Omental fat pad (tissue), 4 donors: ENCODE results near the gene RB1. TPM values are rescaled to one million over a fixed set of nuclear protein-coding genes. Genes with fewer than 3 reads are reported as not detected.

Experiments
- ATAC-seq: fragments of 150-250 bp; one replicate; pipeline ENCODE4 v1.9.1; 2016; ENCODE audit warnings: mild to moderate bottlenecking, moderate library complexity; ENCODE audit not compliant: low FRiP score
- DNase-seq: peaks from one replicate; pipeline ENCODE4 v3.0.0-alpha.2; 2019; ENCODE audit warnings: low spot score
- total RNA-seq, 4 donors: library from RNA; depleted of rRNA; stranded (reverse); fragments of >200 nt; gene quantifications; one replicate each; pipeline ENCODE4 v1.1.0, GENCODE V29; 2016
- TF ChIP-seq, protein P1 (sequence below), 3 donors: fragments of 450-650 bp; IDR thresholded peaks; one replicate each; pipeline ENCODE4 v1.5.1; 2016 to 2017; ENCODE audit warnings: antibody characterized with exemption in 3 of 3, mild to moderate bottlenecking in 3 of 3, moderate library complexity in 2 of 3

Gene RB1
- total RNA-seq, 4 donors from 2014 or later: 26.5 to 42.6 (median 37.5) TPM

DNA sequence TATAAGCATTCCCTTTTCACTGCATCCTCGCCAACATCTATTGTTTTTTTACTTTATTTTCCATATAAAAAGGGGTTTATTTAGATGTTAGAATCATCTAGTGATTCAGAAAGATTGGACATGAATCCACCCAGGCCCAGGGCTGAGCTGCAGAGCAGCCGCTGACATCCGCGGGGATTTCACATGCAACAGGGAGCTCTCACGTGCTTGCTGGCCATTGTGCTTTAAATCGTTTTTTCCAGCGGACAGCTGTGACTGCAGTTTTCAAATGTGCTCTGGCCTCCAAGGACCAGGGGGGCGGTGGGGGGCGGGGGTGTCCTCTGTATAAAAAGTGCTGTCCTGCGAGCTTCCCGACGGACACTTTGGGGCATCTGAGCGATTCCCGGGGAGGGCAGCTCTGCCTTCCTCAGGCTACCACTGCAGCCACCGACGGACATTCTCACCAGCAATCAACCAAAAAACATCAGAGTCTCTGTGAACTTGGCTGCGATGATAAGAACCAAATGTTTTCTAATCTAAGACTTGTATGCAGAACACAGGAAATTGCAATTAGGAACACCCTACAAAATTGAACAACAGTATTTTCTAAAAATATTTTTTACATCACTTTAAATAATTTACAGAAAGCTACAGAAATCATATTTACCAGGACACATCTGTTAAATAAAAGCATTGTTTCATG, 12.6 kb downstream of the RB1 start:
- DNase-seq: no peak
- ATAC-seq: no peak
- TF ChIP-seq, protein P1, sequence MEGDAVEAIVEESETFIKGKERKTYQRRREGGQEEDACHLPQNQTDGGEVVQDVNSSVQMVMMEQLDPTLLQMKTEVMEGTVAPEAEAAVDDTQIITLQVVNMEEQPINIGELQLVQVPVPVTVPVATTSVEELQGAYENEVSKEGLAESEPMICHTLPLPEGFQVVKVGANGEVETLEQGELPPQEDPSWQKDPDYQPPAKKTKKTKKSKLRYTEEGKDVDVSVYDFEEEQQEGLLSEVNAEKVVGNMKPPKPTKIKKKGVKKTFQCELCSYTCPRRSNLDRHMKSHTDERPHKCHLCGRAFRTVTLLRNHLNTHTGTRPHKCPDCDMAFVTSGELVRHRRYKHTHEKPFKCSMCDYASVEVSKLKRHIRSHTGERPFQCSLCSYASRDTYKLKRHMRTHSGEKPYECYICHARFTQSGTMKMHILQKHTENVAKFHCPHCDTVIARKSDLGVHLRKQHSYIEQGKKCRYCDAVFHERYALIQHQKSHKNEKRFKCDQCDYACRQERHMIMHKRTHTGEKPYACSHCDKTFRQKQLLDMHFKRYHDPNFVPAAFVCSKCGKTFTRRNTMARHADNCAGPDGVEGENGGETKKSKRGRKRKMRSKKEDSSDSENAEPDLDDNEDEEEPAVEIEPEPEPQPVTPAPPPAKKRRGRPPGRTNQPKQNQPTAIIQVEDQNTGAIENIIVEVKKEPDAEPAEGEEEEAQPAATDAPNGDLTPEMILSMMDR (IDR thresholded peaks at IDR 0.05): no peak

DNA sequence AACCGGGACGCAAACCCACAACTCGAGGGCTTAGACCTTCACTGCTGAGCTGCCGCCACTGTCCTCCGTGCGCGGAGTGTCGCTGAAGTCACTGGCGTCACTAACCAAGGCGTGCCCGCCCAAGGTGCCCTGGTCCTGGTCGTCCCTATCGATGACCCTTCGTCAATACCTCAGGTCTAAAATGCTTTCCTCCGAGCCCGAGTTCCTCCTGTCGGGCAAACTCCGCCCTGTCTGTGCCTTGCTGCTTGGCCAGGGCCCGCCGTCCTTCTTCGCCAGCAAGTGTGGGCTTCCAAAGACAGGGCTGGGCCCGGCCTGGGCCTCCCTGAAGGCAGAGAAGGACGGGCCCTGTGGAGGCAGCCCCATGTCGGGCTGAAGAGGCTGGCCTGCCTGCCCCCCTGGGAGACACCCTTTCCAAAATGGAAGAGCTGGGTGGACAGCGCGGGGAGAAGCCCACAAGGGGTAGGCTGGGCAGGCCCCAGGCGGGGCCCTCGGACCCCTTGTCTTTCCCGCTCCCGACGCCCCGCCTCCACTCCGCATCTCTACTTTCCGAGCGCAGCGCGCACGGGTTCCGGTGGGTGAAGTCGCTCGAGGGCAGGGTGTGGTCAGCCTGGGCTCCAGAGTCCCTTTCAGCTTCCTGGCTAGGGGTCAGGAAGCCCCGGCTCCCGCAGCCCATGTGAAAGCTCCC, 13.4 kb downstream of the RB1 start:
- TF ChIP-seq, protein P1 (IDR thresholded peaks at IDR 0.05): no peak
- ATAC-seq: no peak

DNA sequence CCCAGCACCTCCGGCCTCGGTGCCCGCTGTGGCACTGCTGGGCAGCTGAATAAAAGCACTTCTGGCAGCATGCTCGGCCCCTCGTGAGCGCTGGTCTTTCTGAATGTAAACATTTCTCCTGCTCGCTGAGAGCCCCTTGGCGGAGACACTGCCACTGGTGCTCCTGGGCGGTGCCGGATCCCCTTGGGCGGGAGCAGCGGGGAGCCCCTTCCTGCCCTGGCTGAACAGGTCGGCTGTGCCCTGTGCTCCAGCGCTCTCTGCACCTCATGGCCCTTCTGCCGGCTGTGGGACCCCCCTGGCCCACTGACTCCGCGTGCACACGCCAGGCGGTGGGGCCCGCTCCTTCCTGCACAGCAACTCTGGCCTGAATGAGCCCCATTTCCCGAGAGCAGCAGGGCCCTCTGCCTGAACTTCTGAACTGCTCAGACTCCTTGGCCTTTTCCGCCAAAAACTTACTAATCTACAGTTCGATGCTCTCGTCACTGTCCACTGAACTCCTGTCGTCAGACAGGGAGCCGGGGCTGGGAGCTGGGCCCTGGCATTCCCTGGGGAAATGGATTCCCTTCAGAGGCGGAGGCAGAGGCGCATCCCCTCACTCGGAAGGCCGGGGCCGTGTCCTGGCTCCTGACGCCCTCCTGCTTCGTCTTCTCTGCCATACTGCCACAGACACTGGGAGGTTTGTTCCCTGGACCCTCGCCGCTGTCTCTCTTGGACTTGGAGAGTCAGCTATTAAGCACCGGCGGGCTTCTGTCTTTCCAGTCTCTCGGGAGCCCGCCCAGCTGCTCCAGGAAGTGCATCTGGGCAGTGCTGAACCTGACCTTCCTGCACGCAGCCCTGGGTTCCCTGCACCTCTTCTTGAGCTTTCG, 14.2 kb downstream of the RB1 start:
- TF ChIP-seq, protein P1 (IDR thresholded peaks at IDR 0.05): no peak
- DNase-seq: no peak
- no peak for ATAC-seq

More for the DNA sequence above, 13.4 kb downstream of the RB1 start:
- no peak for DNase-seq

DNA sequence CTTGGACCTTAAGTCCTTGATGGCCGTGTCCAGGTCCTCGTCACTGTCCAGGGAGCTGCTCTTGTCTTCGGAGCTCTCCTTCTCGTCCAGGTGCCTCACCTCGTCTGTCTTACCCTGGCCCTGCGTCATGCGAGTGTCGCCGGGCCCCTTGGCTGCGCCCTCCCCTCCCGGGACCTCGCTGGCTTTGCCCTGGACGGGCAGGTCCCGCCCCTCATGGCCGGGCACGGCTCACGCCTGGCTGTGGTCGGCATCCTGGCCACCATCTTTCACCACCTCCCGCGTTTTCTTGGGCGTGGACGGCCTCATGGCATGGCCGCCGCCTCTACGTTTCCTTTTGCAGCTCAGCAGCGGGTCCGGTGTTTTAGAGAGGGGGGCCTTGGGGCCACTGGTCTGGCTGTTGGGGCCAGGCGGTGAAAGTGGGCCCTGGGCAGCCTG, 14.8 kb downstream of the RB1 start:
- ATAC-seq (no peak), DNase-seq (no peak)
- TF ChIP-seq, protein P1 (IDR thresholded peaks at IDR 0.05): no peak

DNA sequence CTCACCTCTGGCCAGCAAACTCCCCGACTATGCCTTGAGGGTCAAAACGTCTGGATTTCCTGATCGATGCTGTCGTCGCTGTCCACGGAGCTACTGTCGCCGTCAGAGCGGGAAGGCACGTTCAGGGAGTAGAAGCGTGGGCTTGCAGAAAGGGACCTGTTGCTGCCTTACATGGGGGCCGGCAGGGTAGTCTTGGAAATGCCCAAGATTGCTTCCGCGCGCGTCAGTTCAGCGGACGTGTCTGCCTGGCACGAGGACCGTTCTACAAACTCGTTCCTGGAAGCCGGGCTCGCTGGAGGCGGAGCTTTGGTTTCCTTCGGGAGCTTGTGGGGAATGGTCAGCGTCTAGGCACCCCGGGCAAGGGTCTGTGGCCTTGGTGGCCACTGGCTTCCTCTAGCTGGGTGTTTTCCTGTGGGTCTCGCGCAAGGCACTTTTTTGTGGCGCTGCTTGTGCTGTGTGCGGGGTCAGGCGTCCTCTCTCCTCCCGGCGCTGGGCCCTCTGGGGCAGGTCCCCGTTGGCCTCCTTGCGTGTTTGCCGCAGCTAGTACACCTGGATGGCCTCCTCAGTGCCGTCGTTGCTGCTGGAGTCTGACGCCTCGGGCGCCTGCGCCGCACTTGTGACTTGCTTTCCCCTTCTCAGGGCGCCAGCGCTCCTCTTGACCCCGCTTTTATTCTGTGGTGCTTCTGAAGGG, 15.4 kb downstream of the RB1 start:
- ATAC-seq: peak; percentile 33
- TF ChIP-seq, protein P1 (IDR thresholded peaks at IDR 0.05): no peak
- DNase-seq: no peak

DNA sequence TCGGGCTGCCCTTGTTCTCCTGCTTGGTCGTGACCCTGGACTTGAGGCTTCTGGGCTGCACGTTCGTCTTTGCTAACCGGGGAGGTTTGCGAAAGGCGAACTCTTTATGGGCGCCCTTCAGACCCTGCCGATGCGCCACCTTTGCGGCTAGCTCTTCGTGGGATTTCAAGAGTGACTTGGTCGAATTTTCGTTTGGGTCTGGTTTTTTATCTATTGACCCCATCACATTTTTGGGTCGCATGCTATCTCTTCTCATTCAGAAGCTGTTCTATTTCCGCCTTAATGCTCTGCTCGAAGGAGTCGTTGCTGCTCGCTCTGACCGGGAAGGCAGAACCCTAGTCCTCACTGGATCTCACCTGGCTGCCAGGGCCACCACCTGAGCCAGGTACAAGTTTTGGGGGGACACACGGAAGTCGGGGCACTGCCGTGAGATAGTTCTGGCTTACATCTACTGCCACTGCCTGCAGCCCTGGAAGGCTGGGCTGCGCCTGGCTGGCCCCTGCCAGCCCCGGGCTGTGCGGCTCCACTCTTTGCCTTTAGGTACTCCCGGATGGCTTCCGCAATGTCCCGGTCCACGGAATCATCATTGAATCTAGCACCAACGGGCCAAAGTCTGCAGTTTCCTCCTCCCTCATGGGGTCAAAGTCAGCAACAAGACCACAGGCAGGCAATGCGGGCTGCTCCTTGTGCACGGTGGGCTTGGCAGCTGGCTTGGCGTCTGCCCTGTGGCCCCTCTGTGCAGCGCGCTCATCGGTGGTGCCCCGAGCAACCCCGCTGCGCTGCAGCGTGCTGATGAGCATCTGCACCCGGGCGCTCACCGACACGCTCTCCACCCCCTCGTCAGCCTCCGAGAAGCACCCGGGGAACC, 16.2 kb downstream of the RB1 start:
- no peak for ATAC-seq
- no peak for DNase-seq
- TF ChIP-seq, protein P1 (IDR thresholded peaks at IDR 0.05): no peak
